Choroid plexus epithelial cell (primary cell): Measurements from ENCODE around the gene MTHFR.

ENCODE experiments used
- DNase-seq: peaks from one replicate; pipeline ENCODE4 v3.0.0-alpha.2; 2010; ENCODE audit warnings: low read depth
- H3K4me3 ChIP-seq: 2 replicates; pipeline ENCODE4 v1.5.1; 2011; ENCODE audit warnings: low read depth, mild to moderate bottlenecking, control low read depth, low read length, moderate library complexity
- TF ChIP-seq, protein P1 (sequence below): conservative IDR thresholded peaks from 2 replicates; pipeline ENCODE4 v1.5.1; 2011; ENCODE audit warnings: low read depth, mild to moderate bottlenecking, control low read depth, inconsistent platforms, low read length, moderate library complexity

MTHFR gene

GRCh38 chr1:11772458-11772857, 33.3 kb downstream of the MTHFR start:
- TF ChIP-seq, protein P1, sequence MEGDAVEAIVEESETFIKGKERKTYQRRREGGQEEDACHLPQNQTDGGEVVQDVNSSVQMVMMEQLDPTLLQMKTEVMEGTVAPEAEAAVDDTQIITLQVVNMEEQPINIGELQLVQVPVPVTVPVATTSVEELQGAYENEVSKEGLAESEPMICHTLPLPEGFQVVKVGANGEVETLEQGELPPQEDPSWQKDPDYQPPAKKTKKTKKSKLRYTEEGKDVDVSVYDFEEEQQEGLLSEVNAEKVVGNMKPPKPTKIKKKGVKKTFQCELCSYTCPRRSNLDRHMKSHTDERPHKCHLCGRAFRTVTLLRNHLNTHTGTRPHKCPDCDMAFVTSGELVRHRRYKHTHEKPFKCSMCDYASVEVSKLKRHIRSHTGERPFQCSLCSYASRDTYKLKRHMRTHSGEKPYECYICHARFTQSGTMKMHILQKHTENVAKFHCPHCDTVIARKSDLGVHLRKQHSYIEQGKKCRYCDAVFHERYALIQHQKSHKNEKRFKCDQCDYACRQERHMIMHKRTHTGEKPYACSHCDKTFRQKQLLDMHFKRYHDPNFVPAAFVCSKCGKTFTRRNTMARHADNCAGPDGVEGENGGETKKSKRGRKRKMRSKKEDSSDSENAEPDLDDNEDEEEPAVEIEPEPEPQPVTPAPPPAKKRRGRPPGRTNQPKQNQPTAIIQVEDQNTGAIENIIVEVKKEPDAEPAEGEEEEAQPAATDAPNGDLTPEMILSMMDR, result no peak
- DNase-seq, result no peak
- no peak overlapping the region for H3K4me3 ChIP-seq

DNA sequence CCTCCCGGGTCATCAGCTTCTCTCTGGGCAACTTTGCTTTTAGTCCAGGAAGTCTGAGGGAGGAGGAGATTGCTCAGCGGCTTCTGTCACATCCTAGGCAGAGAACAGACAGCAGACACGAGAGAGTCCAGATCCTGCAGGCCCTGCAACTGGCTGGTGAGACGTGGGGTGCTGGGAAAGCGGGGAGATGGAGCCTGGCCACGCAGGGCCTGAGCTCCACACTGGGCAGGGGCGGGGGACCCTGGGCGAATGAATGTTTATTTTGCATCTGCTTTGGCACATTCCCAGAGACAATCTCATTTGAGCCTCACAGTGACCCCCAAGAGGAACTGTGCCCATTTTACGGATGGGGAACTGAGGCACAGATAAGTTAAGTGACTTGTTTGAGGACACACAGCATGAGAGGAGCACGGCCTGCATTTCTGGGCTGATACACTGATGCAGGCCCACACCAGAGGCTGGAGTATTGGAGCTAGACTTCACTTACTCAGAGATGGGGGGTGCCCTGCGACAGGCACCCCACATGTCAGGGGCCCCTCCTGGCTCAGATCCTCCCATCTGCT, 34.2 kb downstream of the MTHFR start:
- no peak for DNase-seq
- TF ChIP-seq, protein P1, result no peak
- H3K4me3 ChIP-seq, result no peak overlapping the region

DNA sequence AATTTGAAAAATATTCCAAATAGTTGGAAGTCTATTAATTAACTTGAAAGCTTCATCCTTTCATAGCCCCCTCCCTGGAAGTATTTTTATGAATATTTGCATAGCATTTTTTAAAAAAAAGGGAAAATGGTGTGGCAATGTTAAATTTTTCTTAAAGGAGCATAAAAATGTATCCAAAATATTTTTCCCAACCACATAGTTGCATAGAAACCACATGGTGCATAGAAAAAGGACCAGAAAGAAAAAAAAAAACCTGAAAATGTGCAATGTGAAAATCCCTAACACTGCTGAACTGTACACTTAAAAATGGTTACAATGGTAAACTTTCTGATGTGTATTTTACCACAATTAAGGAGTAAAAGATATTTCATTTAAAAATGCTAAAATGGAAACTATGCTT, 35.8 kb downstream of the MTHFR start:
- TF ChIP-seq, protein P1, result no peak

GRCh38 chr1:11769274-11769673, 36.5 kb downstream of the MTHFR start:
- no peak for DNase-seq
- TF ChIP-seq, protein P1, result no peak
- no peak overlapping the region for H3K4me3 ChIP-seq

More for the DNA sequence above, 35.8 kb downstream of the MTHFR start:
- H3K4me3 ChIP-seq, result no peak overlapping the region
- no peak for DNase-seq

DNA sequence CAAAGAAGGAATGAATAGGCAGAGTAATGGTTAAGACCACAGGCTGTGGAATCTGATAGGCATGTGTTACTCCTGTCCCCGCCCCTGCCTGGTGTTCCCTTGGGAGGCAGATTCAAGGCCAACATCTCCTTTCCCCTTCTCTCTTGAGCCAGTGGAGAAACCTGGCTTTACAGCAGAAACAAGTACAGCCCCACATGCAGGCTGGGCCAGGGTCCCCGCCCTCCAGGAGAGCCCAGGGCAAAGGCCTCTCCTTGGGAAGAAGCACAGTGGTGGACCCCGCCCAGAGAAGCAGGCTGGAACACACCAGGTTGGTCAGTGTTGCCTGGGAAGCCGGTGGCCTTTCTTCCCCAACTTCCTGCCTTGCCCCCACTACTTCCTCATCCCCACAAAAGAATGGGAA, 36.9 kb downstream of the MTHFR start:
- TF ChIP-seq, protein P1, result no peak
- DNase-seq, result no peak
- no peak overlapping the region for H3K4me3 ChIP-seq

GRCh38 chr1:11767922-11768704, 37.7 kb downstream of the MTHFR start:
- no peak overlapping the region for H3K4me3 ChIP-seq
- TF ChIP-seq, protein P1, result no peak
- no peak for DNase-seq

- H3K4me3 ChIP-seq, result no peak overlapping the region
- TF ChIP-seq, protein P1, result no peak
- no peak for DNase-seq
These were observed 39.4 kb downstream of the MTHFR start for GRCh38 chr1:11766429-11766776.
